Esophagus (tissue), 2 donors: Measurements from ENCODE around the gene SAP30L. TPM values are rescaled to one million over a fixed set of nuclear protein-coding genes. Genes with fewer than 3 reads are reported as not detected.

ENCODE experiments used
- H3K27ac ChIP-seq, 2 donors: one replicate each; pipeline ENCODE4 v1.5.1; 2013; ENCODE audit warnings: low read depth in 2 of 2, mild to moderate bottlenecking in 2 of 2, inconsistent platforms in 1 of 2, low read length in 1 of 2, moderate library complexity in 1 of 2
- H3K27me3 ChIP-seq, 2 donors: one replicate each; pipeline ENCODE4 v1.6.1; 2013; ENCODE audit warnings: low read length in 2 of 2, control low read depth in 1 of 2, mild to moderate bottlenecking in 1 of 2; ENCODE audit not compliant: insufficient read depth in 2 of 2, control insufficient read depth in 1 of 2
- H3K36me3 ChIP-seq, 2 donors: one replicate each; pipeline ENCODE4 v1.6.1; 2013; ENCODE audit warnings: low read length in 1 of 2; ENCODE audit not compliant: control insufficient read depth in 2 of 2, insufficient read depth in 2 of 2
- H3K4me1 ChIP-seq, 2 donors: one replicate each; pipeline ENCODE4 v1.6.1; 2013; ENCODE audit warnings: low read length in 1 of 2; ENCODE audit not compliant: control insufficient read depth in 2 of 2, insufficient read depth in 2 of 2
- H3K4me3 ChIP-seq, 2 donors: one replicate each; pipeline ENCODE4 v1.5.1; 2013; ENCODE audit warnings: low read length in 2 of 2, mild to moderate bottlenecking in 2 of 2, low read depth in 1 of 2, moderate library complexity in 1 of 2
- H3K9me3 ChIP-seq, 2 donors: one replicate each; pipeline ENCODE4 v1.6.1; 2013; ENCODE audit warnings: mild to moderate bottlenecking in 2 of 2, low read depth in 1 of 2, low read length in 1 of 2, moderate library complexity in 1 of 2; ENCODE audit not compliant: control insufficient read depth in 2 of 2, insufficient read depth in 1 of 2
- WGBS, 2 donors: extraction: QIAGEN DNeasy Blood & Tissue Kit; methylation state at CpG; one replicate each; pipeline ENCODE4 v1.1.7; 2013; 5-methylcytosine and 5-hydroxymethylcytosine counted together
- polyA plus RNA-seq, 2 donors: library from polyadenylated mRNA; stranded (reverse); fragments of 200-250 nt; gene quantifications; one replicate each; pipeline ENCODE4 v1.2.3, GENCODE V29; 2013
- donor health status: healthy with polysubstance abuse.
- donor health status: Bipolar disorder and iron deficiency.

Gene SAP30L
- 10 to 100 TPM; 11.8 to 16.3 TPM for polyA plus RNA-seq

GRCh38 chr5:154445422-154446194 is at the start of gene SAP30L:
TSS of gene SAP30L (plus strand) at chr5:154445997. CDS start at chr5:154446605, 608 bp downstream.
- Histone ChIP-seq H3K4me3 (peak within 1 kb of the TSS; percentile 79), H3K4me1 (peaks cover 4 to 10% of the 10 kb centered on the region in 2 donors)
- WGBS, 2 donors = 0% methylated on average over 69 to 70 of the region's 70 CpGs

GRCh38 chr5:154396128-154396527 is 49.7 kb upstream of the SAP30L start:
- Histone ChIP-seq H3K27me3 (no peaks in the 10 kb centered on the region), H3K4me3 (no peak overlapping the region), H3K9me3 (no peaks in the 10 kb centered on the region), H3K4me1 (no peaks in the 10 kb centered on the region), H3K36me3 (no peaks in the 10 kb centered on the region), H3K27ac (no peak overlapping the region)
- 77 to 94% methylated on average over 3 of the region's 3 CpGs for WGBS, 2 donors

More at GRCh38 chr5:154445422-154446194, at the start of gene SAP30L:
- H3K9me3 ChIP-seq = no peaks in the 10 kb centered on the region
- H3K27me3 ChIP-seq = no peaks in the 10 kb centered on the region
- peaks cover 0 to 5% of the 10 kb centered on the region in 2 donors for H3K36me3 ChIP-seq
- H3K27ac ChIP-seq = peak within 1 kb of the TSS; percentile 80 to 87

- H3K36me3 ChIP-seq = no peaks in the 10 kb centered on the region
These were observed 48.0 kb upstream of the SAP30L start for GRCh38 chr5:154397652-154398406.

GRCh38 chr5:154400678-154401077 is 45.1 kb upstream of the SAP30L start:
- Histone ChIP-seq H3K9me3 (no peaks in the 10 kb centered on the region), H3K4me1 (peaks cover 0 to 3% of the 10 kb centered on the region in 2 donors), H3K27ac (no peak overlapping the region), H3K4me3 (no peak overlapping the region), H3K36me3 (no peaks in the 10 kb centered on the region), H3K27me3 (no peaks in the 10 kb centered on the region)
- WGBS, 2 donors = 80 to 84% methylated on average over 3 of the region's 3 CpGs

More at GRCh38 chr5:154397652-154398406, 48.0 kb upstream of the SAP30L start:
- no peak overlapping the region for H3K4me3 ChIP-seq
- WGBS, 2 donors = 58 to 77% methylated on average over 10 of the region's 10 CpGs
- no peaks in the 10 kb centered on the region for H3K9me3 ChIP-seq
- H3K4me1 ChIP-seq = no peaks in the 10 kb centered on the region
- no peak overlapping the region for H3K27ac ChIP-seq
- H3K27me3 ChIP-seq = no peaks in the 10 kb centered on the region

GRCh38 chr5:154401355-154401754 is 44.4 kb upstream of the SAP30L start:
- WGBS, 2 donors = 80 to 82% methylated on average over 5 of the region's 5 CpGs

GRCh38 chr5:154401931-154402330 is 43.9 kb upstream of the SAP30L start:
- Histone ChIP-seq H3K9me3 (no peaks in the 10 kb centered on the region), H3K27me3 (no peaks in the 10 kb centered on the region), H3K4me3 (no peak overlapping the region), H3K36me3 (no peaks in the 10 kb centered on the region), H3K4me1 (peaks cover 0 to 3% of the 10 kb centered on the region in 2 donors), H3K27ac (no peak overlapping the region)
- 93 to 97% methylated on average over 9 of the region's 9 CpGs for WGBS, 2 donors

More at GRCh38 chr5:154401355-154401754, 44.4 kb upstream of the SAP30L start:
- no peaks in the 10 kb centered on the region for H3K27me3 ChIP-seq
- H3K4me1 ChIP-seq = peaks cover 0 to 3% of the 10 kb centered on the region in 2 donors
- H3K27ac ChIP-seq = no peak overlapping the region
- no peaks in the 10 kb centered on the region for H3K36me3 ChIP-seq
- no peak overlapping the region for H3K4me3 ChIP-seq
- no peaks in the 10 kb centered on the region for H3K9me3 ChIP-seq

- no peak overlapping the region for H3K27ac ChIP-seq
- WGBS, 2 donors = 90 to 93% methylated on average over 10 of the region's 10 CpGs
- no peaks in the 10 kb centered on the region for H3K27me3 ChIP-seq
- H3K4me3 ChIP-seq = no peak overlapping the region
- H3K9me3 ChIP-seq = no peaks in the 10 kb centered on the region
- H3K4me1 ChIP-seq = peaks cover 0 to 3% of the 10 kb centered on the region in 2 donors
- H3K36me3 ChIP-seq = no peaks in the 10 kb centered on the region
These were observed 43.2 kb upstream of the SAP30L start for GRCh38 chr5:154402611-154403010.

GRCh38 chr5:154403234-154403633 is 42.6 kb upstream of the SAP30L start:
- Histone ChIP-seq H3K9me3 (no peaks in the 10 kb centered on the region), H3K27ac (no peak overlapping the region), H3K36me3 (no peaks in the 10 kb centered on the region), H3K4me3 (no peak overlapping the region), H3K27me3 (no peaks in the 10 kb centered on the region), H3K4me1 (peaks cover 0 to 3% of the 10 kb centered on the region in 2 donors)
- 95 to 97% methylated on average over 4 of the region's 4 CpGs for WGBS, 2 donors

- Histone ChIP-seq H3K4me1 (peaks cover 0 to 3% of the 10 kb centered on the region in 2 donors), H3K4me3 (no peak overlapping the region), H3K9me3 (no peaks in the 10 kb centered on the region), H3K36me3 (no peaks in the 10 kb centered on the region), H3K27ac (no peak overlapping the region), H3K27me3 (no peaks in the 10 kb centered on the region)
- WGBS, 2 donors = 91 to 95% methylated on average over 8 of the region's 8 CpGs
These were observed 41.9 kb upstream of the SAP30L start for GRCh38 chr5:154403776-154404387.
